ENCODE data around the gene PDE10A. TPM values are rescaled to one million over a fixed set of nuclear protein-coding genes. Genes with fewer than 3 reads are reported as not detected.

PDE10A gene
- total and polyA plus RNA-seq, 2 of the 4 experiments (the other 2 are of a cell fraction): 3.4 to 12.4 TPM

DNA sequence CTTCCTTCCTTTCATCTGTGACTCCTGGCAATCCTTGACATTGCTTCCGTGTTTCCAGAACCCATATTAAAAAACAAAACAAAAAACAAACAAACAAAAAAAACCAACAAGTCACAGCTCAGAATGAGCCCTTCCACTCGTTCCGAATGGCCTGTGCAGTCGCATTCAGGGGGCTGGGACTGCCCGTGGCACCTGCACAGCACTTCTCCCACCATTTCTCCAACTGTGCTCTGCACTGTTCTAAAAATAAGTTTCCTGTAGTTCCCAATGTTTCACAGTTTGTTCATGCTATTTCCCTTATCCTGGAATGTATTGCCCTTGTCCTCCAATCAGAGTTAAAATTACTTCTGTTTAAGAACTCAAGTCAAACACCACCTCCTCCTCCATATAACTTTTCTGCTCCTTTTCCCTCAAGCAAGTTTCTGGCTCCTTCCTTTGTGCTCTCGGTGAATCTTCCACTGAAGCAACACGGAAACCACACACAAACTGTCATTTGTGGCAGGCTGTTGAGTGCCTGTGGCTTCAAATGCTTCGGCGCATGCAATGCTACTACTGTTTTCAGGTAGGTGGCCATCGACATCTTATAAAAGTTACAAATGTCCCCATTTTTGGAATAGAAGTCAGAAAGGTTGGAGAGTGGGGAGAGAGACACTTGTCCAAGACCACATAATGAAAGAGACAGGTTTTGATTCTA, 57.7 kb downstream of the PDE10A start:
- no peak overlapping the region for H2BK5ac ChIP-seq (ENCODE audit: low read depth, low read length, poor library complexity, severe bottlenecking)
- H2BK15ac ChIP-seq (ENCODE audit: low read depth, low read length): no peak overlapping the region
- no peak overlapping the region for H3K56ac ChIP-seq (ENCODE audit: extremely low read depth, insufficient read depth, low read length)
- intact Hi-C loops (cut with micrococcal nuclease): no loop called here
- no peak overlapping the region for H4K5ac ChIP-seq (ENCODE audit: low read depth, low read length)
- dilution Hi-C loops (cut with HindIII; ENCODE audit: low sequenced_read_pairs, unreplicated experiment): no loop called here
- TF ChIP-seq BHLHE40 (IDR thresholded peaks at IDR 0.05; ENCODE audit: low read depth, low read length) (no peak), RCOR1 (IDR thresholded peaks at IDR 0.05; ENCODE audit: insufficient replicate concordance, low read length) (no peak), RFX5 (IDR thresholded peaks at IDR 0.05; ENCODE audit: low read depth, low read length) (no peak), POLR2A (IDR thresholded peaks at IDR 0.05; ENCODE audit: low read depth, low read length) (no peak), CHD1 (IDR thresholded peaks at IDR 0.05; ENCODE audit: low read depth, low read length) (no peak), FOS (IDR thresholded peaks at IDR 0.05; ENCODE audit: low read depth, low read length) (no peak), SMC3 (IDR thresholded peaks at IDR 0.05; ENCODE audit: low read depth, low read length) (no peak), MAZ (IDR thresholded peaks at IDR 0.05; ENCODE audit: borderline replicate concordance, low read depth, low read length) (no peak), MAFK (IDR thresholded peaks at IDR 0.05; ENCODE audit: low read depth, low read length) (no peak), CTCF (conservative IDR thresholded peaks at IDR 0.05; ENCODE audit: low read depth, low read length) (no peak), CEBPB (IDR thresholded peaks at IDR 0.05; ENCODE audit: low read depth, low read length) (no peak), MXI1 (IDR thresholded peaks at IDR 0.05; ENCODE audit: borderline replicate concordance, low read depth, low read length) (no peak), NFE2L2 (IDR thresholded peaks at IDR 0.05; ENCODE audit: low read depth, low read length) (no peak), RAD21 (IDR thresholded peaks at IDR 0.05; ENCODE audit: low read length) (no peak)
- TF ChIP-seq, protein P1, sequence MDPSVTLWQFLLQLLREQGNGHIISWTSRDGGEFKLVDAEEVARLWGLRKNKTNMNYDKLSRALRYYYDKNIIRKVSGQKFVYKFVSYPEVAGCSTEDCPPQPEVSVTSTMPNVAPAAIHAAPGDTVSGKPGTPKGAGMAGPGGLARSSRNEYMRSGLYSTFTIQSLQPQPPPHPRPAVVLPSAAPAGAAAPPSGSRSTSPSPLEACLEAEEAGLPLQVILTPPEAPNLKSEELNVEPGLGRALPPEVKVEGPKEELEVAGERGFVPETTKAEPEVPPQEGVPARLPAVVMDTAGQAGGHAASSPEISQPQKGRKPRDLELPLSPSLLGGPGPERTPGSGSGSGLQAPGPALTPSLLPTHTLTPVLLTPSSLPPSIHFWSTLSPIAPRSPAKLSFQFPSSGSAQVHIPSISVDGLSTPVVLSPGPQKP (IDR thresholded peaks at IDR 0.05; ENCODE audit: borderline replicate concordance, low read depth, low read length): no peak
- TF ChIP-seq, protein P2, sequence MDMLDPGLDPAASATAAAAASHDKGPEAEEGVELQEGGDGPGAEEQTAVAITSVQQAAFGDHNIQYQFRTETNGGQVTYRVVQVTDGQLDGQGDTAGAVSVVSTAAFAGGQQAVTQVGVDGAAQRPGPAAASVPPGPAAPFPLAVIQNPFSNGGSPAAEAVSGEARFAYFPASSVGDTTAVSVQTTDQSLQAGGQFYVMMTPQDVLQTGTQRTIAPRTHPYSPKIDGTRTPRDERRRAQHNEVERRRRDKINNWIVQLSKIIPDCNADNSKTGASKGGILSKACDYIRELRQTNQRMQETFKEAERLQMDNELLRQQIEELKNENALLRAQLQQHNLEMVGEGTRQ (IDR thresholded peaks at IDR 0.05; ENCODE audit: low read depth, low read length): no peak
- H2BK20ac ChIP-seq (ENCODE audit: low read depth, low read length): no peak overlapping the region
- H3K27ac ChIP-seq (ENCODE audit: insufficient read depth, low read length): no peak overlapping the region
- no peaks in the 10 kb centered on the region for H3K9me3 ChIP-seq (ENCODE audit: control insufficient read depth, insufficient read depth, low read length)
- ChIA-PET CTCF (interaction anchor here (0.9 kb wide), 2 partner anchors 113 to 149 kb away, joined by 3 read pairs; no protein-coding TSS in a partner anchor), POLR2A (ENCODE audit: unreplicated experiment) (no interaction called here)
- in situ Hi-C loops (cut with MboI; ENCODE audit: low sequenced_read_pairs): no loop called here
- H3K9me1 ChIP-seq (ENCODE audit: insufficient read depth, low read length): peaks cover 2% of the 10 kb centered on the region; the same call in 1 of the 2 replicates
- BruUV-seq (replicated peaks): no TSS peak
- H4K20me1 ChIP-seq (ENCODE audit: insufficient read depth, low read length): peaks cover 9% of the 10 kb centered on the region
- no peak overlapping the region for H4K8ac ChIP-seq (ENCODE audit: low read depth in 2 of 2, low read length in 2 of 2)
- H3K27me3 ChIP-seq (ENCODE audit: control insufficient read depth, insufficient read depth, low read length): no peaks in the 10 kb centered on the region
- WGBS, 2 experiments (ENCODE audit: extremely low coverage in 2 of 2, insufficient read length in 1 of 2): 77% methylated on average over 3 of the region's 10 CpGs; no CpG with 5 or more reads in 1 of the 2 experiments
- no peak overlapping the region for H3K4me3 ChIP-seq (ENCODE audit: insufficient read depth, low read depth, low read length)
- H2AK9ac ChIP-seq (replicated peaks; ENCODE audit: low read depth, low read length, poor library complexity): no peak overlapping the region
- no peaks in the 10 kb centered on the region for H3K36me3 ChIP-seq (ENCODE audit: control insufficient read depth, insufficient read depth, low read length)
- H3K79me1 ChIP-seq (ENCODE audit: low read depth in 1 of 2, low read length in 2 of 2): peaks cover 26 to 45% of the 10 kb centered on the region in 2 experiments
- H4K91ac ChIP-seq (ENCODE audit: insufficient read depth, low read depth, low read length): no peak overlapping the region
- H3K18ac ChIP-seq (ENCODE audit: low read depth, low read length): no peak overlapping the region
- no peak overlapping the region for H3K4me2 ChIP-seq (ENCODE audit: low read depth, low read length)
- DNase-seq: no peak
- ATAC-seq (ENCODE audit: low read depth): no peak
- H2BK120ac ChIP-seq (ENCODE audit: low read depth, low read length): no peak overlapping the region
- H3K4me1 ChIP-seq (ENCODE audit: control insufficient read depth, insufficient read depth, low read length): peaks cover 4% of the 10 kb centered on the region; the same call in 1 of the 2 replicates
- H2AFZ ChIP-seq (replicated peaks; ENCODE audit: low read length, poor library complexity): no peak overlapping the region
- H2AK5ac ChIP-seq (ENCODE audit: low read depth, low read length): no peak overlapping the region; the same call in 1 of the 2 replicates
- no peak overlapping the region for H3K4ac ChIP-seq (ENCODE audit: low read depth, low read length)
- H3K14ac ChIP-seq (replicated peaks; ENCODE audit: low read depth, low read length): no peak overlapping the region
- H3K23ac ChIP-seq (ENCODE audit: low read depth, low read length): no peak overlapping the region
- no peak overlapping the region for H3K9ac ChIP-seq (ENCODE audit: low read depth, low read length)
